Mesenteric fat pad (tissue), 1 donor: ENCODE data around the gene MIDN. TPM values are rescaled to one million over a fixed set of nuclear protein-coding genes. Genes with fewer than 3 reads are reported as not detected.
"Not testable (repeated sequence)": the region's sequence is repeated elsewhere in the genome, so short reads cannot be mapped to it uniquely, and the experiment has no call there.

ENCODE experiments used
- DNase-seq: peaks from one replicate; pipeline ENCODE4 v3.0.0-alpha.2; 2020; ENCODE audit warnings: low spot score
- total RNA-seq: library from RNA; stranded (reverse); fragmentation: NEBNext Ultra II Directional; extraction: Animal tissue kit (Norgen Biotek cat#: 25700); gene quantifications from one replicate; pipeline ENCODE4 v1.2.1, GENCODE V29; 2021
- donor health status: DM: yes; HTN: yes; CAD: no.

MIDN gene
- total RNA-seq, 1 donor from 2014 or later: 156 TPM

GRCh38 chr19:1244693-1245451 lies 3.5 kb upstream of the MIDN start:
- no peak for DNase-seq

GRCh38 chr19:1245494-1246264 lies 2.7 kb upstream of the MIDN start:
- DNase-seq: no peak

- DNase-seq: not testable (repeated sequence)
Measured at GRCh38 chr19:1246265-1247087, 1.9 kb upstream of the MIDN start.

DNA sequence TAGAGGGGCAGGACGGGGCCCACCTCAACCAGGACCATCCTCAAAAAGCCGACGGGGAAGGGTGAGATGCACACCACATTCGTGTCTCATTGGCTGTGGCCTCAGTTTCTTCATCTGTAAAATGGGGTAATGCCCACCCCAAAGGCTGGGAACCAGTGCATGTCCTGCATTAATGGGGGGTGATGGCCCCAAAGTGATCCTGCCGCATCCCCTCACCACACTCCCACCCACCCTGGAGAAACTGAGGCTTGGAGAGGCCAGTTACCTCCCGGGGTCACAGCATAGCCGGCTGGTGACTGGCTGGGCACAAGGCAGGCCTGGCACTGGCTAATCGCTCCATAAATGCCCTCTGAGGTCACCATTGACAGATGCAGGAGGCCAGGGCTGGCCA lies 640 bp upstream of the MIDN start:
- no peak for DNase-seq

GRCh38 chr19:1248786-1249297 lies 459 bp downstream of the MIDN start:
- DNase-seq: peak; percentile 95

DNA sequence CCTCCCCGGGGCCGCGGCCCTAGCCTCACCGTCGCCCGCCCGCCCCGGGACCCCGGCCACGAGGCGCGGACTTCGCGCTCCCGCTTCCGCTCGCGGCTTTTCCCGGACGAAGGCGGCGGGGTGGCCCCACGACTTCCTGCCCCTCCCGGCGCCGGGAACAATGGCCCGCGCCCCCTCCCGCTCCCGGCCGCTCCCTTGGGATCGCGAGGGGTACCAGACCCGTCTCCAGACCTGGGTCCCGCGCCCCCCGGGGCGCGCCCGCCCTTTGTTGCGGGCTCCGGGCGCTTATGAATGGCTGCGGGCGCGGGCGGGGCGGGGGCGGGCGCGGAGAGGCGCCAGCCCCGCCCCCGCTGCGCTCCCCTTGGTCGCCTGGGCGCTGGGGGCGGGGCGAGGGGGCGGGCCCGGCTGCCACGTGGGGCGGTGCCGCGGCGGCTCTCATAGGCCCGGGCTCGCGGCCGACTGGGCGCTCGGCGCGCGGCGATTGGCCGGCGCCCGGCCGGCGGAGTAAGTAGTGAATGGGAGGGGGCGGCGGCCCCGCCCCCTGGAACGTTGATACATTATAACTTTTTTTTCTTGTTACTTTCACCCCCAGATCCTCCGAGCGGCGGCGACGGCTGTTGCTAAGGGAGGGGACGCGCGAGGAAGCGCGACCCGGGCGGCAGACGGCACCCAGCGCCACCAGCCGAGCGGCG lies 1.1 kb downstream of the MIDN start:
- DNase-seq: peak; percentile 97

GRCh38 chr19:1249990-1250436 lies 1.6 kb downstream of the MIDN start:
- no peak for DNase-seq

- DNase-seq: no peak
Measured at GRCh38 chr19:1250437-1251260, 2.3 kb downstream of the MIDN start.

DNA sequence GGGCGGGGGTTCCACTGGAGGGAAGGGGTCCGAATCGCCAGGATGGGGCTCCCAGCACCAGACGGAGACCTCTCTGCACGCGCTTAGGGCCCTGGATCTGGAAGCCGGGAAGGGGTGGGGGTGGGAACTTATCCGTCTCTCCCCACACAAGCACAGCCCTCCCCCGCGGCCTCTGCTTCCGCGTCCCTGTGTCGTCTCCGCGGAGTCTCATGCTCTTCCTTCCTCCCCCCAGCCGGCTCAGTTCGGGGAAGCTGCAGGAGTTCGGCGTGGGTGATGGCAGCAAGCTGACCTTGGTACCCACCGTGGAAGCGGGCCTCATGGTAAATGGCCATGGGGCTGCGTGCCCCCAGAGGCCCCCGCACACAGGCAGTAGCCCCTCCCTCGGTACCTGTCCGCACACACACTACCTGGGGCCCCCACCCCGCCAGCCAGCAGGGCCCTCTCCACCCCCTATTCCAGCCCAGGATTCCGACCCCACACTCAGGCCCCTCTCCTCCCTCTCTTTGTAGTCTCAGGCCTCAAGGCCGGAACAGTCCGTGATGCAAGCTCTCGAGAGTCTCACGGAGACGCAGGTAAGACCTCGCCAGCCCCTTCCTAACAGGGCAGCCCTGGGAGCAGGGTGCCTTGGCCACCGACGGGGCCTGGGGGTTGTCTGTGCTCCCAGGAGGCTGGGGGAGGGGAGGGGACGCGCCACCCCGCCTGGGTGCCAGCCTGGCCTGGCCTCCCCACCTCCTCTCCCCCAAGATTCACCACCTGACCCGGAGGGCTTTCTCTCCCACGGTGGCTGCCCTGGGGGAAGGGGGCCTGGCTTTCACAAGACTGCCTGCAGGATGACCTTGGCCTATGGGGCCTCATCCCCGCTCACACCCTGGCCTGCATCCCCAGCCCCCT lies 3.2 kb downstream of the MIDN start:
- DNase-seq: no peak

DNA sequence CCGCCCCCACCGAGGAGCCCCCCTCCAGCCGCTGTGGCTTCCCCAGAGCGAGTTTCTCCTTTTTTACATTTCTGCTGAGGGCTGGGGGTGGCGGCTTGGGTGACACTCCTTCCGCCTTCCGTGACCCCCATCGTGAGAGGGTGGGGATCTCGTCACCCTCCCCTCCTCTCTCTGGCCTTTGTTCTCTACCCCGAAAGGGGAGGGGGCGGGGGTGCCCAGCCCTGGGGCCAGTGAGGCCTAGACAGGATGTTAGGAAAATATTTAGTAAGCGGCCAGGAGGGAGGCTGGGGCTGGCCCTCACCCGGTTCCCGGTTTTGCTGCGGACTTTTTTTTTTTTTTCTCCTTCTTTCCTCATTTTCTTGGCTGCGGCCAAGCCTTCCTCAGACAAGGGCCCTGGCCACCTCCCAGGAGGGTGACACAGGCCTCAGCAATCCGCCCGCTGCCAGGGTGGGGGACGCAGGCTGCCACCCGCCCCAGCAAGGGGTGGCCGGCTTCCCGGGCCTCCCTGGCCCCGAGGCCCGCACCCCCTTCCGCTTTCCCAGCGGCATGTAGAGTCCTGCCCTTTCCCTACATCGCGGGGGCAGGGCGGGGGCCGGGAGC lies 3.9 kb downstream of the MIDN start:
- peak; percentile 97 for DNase-seq

DNA sequence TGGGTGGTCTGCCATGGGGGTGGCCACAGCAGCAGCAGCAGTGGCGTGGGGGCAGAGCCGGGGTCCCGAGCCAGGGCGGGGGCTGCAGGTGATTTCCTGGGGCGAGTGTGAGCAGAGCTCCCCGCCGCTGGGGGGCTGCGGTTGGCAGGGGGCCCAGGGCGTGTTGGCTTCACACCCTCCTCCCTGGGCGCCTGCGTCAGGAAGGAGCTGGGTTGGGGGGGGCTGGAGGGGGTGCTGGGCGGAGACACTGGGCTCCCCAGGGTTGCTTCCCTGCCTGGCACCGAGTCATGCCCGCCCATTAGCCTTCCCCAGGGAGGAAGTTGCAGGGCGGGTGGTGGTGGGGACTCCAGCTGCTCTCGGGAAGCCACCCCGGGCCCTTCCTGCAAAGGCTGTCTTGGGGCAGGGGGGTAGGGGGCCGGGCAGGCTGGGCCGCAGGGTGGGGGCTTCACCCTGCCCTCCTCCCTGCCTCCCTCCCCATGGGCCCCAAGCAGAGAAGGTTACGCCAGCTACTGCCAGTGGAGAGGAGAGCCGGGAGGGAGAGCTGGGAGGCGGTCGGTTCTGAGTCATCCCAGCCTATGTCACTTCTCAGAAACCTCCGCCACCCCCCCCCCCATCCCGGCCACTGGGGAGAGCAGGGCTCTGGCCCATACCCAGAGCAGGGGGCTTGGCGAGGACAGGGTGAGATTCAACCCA lies 4.6 kb downstream of the MIDN start:
- DNase-seq: peak; percentile 97

GRCh38 chr19:1253514-1254080 lies 5.2 kb downstream of the MIDN start:
- DNase-seq: no peak

DNA sequence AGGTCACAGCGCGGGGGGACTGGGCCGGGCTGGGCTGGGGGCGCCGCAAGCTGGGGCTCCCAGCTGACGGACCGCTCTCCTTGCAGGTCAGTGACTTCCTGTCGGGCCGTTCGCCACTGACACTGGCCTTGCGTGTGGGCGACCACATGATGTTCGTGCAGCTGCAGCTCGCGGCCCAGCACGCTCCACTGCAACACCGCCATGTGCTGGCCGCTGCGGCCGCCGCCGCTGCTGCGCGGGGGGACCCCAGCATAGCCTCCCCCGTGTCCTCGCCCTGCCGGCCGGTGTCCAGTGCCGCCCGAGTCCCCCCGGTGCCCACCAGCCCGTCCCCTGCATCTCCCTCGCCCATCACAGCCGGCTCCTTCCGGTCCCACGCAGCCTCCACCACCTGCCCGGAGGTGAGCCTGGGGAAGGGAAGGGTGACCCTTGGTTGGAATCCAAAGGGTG lies 5.7 kb downstream of the MIDN start:
- no peak for DNase-seq

DNA sequence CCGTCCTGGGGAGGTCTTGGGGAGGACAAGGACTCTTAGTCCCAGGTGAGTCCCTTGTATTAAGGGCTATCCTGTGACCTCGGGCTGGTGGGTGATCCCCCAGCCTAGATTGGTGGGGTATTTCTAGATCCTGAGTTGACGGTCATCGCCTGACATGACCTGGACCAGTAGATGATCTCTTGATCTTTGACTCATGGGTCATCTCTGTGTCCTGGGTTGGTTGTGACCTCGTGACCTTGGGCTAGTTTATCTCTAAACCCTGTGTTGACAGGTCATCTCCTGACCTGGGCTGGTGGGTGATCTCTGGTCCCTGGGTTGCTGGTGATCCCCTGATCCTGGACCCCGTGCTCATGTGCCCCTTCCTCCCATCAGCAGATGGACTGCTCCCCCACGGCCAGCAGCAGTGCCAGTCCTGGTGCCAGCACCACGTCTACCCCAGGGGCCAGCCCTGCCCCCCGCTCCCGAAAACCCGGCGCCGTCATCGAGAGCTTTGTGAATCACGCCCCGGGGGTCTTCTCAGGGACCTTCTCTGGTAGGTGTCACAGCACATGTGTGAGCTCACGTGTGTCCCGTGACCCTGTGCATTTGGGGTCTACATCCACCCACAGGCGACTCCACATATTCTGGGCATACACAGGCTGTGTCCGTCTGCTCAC lies 6.3 kb downstream of the MIDN start:
- no peak for DNase-seq

- no peak for DNase-seq
Measured at GRCh38 chr19:1255186-1256161, 7.1 kb downstream of the MIDN start.
